Breast epithelium (tissue), 4 donors: ENCODE results near the gene PSMD14. TPM values are rescaled to one million over a fixed set of nuclear protein-coding genes. Genes with fewer than 3 reads are reported as not detected.

Experiments
- DNase-seq, 2 donors: peaks; one replicate each; pipeline ENCODE4 v3.0.0-alpha.2; 2019; ENCODE audit warnings: low spot score in 2 of 2
- H3K27ac ChIP-seq, 2 donors: fragments of 200-600 bp; sonication (generic) in 1 of 2; one replicate each; pipeline ENCODE4 v1.5.1; 2016 to 2019; ENCODE audit warnings: mild to moderate bottlenecking in 1 of 2
- H3K27me3 ChIP-seq, 2 donors: fragments of 200-600 bp; sonication (generic) in 1 of 2; one replicate each; pipeline versions ENCODE4 v1.5.1 to v1.6.0; 2017 to 2019; ENCODE audit warnings: control low read depth in 1 of 2, mild to moderate bottlenecking in 1 of 2
- H3K36me3 ChIP-seq: fragments of 200-600 bp; one replicate; pipeline ENCODE4 v1.5.1; 2019
- H3K4me1 ChIP-seq, 2 donors: fragments of 200-600 bp; sonication (generic); one replicate each; pipeline ENCODE4 v1.5.1; 2016 to 2019; ENCODE audit warnings: control low read depth in 1 of 2
- H3K4me3 ChIP-seq, 3 donors: fragments of 200-600 bp; sonication (generic); 1 replicate in 2 of 3; 2 replicates in 1 of 3; pipeline ENCODE4 v1.5.1; 2016 to 2019; ENCODE audit warnings: mild to moderate bottlenecking in 3 of 3, moderate library complexity in 2 of 3
- H3K9me3 ChIP-seq, 2 donors: fragments of 200-600 bp; sonication (generic) in 1 of 2; one replicate each; pipeline ENCODE4 v1.5.1; 2016 to 2019; ENCODE audit warnings: control low read depth in 1 of 2
- POLR2A ChIP-seq: fragments of 450-650 bp; IDR thresholded peaks from one replicate; pipeline ENCODE4 v1.6.1; 2016; ENCODE audit warnings: antibody characterized with exemption, mild to moderate bottlenecking, moderate library complexity
- POLR2AphosphoS5 ChIP-seq, 3 donors: sonication (generic); formaldehyde crosslinking; IDR thresholded peaks; one replicate each; pipeline ENCODE4 v1.6.1; 2017; ENCODE audit warnings: antibody characterized with exemption in 3 of 3
- intact Hi-C: fragments of 100-400 bp; cut with DNase I; formaldehyde crosslinking; loops from one replicate; pipeline ENCODE4 v1.15.1; 2023; ENCODE audit warnings: low total_unique reads
- total RNA-seq, 3 donors: library from RNA; depleted of rRNA; stranded (reverse); fragments of >200 nt; gene quantifications; one replicate each; pipeline ENCODE4 v1.1.0, GENCODE V29; 2016
- TF ChIP-seq, protein P1 (sequence below), 3 donors: fragments of 450-650 bp; IDR thresholded peaks; one replicate each; pipeline ENCODE4 v1.5.1; 2016 to 2017; ENCODE audit warnings: antibody characterized with exemption in 3 of 3, mild to moderate bottlenecking in 3 of 3, moderate library complexity in 3 of 3

Gene PSMD14
- total RNA-seq, 3 donors from 2014 or later = 38.3 to 50.1 (median 38.7) TPM

DNA sequence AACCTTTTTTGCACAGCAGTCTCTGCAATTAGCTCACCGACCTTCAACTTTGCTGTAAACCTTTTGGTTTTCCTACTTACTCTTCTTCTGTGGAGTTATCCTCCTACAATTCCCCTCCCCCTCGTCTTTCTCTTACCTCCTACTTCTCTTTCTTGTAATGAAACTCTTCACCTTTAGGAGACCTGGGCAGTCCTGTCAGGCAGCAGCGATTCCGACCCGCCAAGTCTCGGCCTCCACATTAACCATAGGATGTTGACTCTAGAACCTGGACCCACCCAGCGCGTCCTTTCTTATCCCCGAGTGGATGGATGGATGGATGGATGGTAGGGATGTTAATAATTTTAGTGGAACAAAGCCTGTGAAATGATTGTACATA, 116.2 kb downstream of the PSMD14 start:
- intact Hi-C loops = no loop called here
- H3K36me3 ChIP-seq = no peaks in the 10 kb centered on the region
- DNase-seq = no peak
- H3K27me3 ChIP-seq = peaks cover 11 to 86% of the 10 kb centered on the region in 2 donors
- peaks cover 0 to 2% of the 10 kb centered on the region in 2 donors for H3K4me1 ChIP-seq
- H3K4me3 ChIP-seq = no peak overlapping the region
- no peak overlapping the region for H3K27ac ChIP-seq
- no peak for TF ChIP-seq POLR2AphosphoS5 (IDR thresholded peaks at IDR 0.05)
- no peak for TF ChIP-seq POLR2A
- TF ChIP-seq, protein P1, sequence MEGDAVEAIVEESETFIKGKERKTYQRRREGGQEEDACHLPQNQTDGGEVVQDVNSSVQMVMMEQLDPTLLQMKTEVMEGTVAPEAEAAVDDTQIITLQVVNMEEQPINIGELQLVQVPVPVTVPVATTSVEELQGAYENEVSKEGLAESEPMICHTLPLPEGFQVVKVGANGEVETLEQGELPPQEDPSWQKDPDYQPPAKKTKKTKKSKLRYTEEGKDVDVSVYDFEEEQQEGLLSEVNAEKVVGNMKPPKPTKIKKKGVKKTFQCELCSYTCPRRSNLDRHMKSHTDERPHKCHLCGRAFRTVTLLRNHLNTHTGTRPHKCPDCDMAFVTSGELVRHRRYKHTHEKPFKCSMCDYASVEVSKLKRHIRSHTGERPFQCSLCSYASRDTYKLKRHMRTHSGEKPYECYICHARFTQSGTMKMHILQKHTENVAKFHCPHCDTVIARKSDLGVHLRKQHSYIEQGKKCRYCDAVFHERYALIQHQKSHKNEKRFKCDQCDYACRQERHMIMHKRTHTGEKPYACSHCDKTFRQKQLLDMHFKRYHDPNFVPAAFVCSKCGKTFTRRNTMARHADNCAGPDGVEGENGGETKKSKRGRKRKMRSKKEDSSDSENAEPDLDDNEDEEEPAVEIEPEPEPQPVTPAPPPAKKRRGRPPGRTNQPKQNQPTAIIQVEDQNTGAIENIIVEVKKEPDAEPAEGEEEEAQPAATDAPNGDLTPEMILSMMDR (IDR thresholded peaks at IDR 0.05) = no peak
- H3K9me3 ChIP-seq = peaks cover 0 to 7% of the 10 kb centered on the region in 2 donors

- H3K27me3 ChIP-seq = peaks cover 11 to 83% of the 10 kb centered on the region in 2 donors
- no peak overlapping the region for H3K4me3 ChIP-seq
- peaks cover 0 to 7% of the 10 kb centered on the region in 2 donors for H3K9me3 ChIP-seq
- intact Hi-C loops = no loop called here
- no peaks in the 10 kb centered on the region for H3K36me3 ChIP-seq
- no peak for DNase-seq
- TF ChIP-seq POLR2AphosphoS5 (IDR thresholded peaks at IDR 0.05) = no peak
- TF ChIP-seq, protein P1 (IDR thresholded peaks at IDR 0.05) = no peak
- no peak for TF ChIP-seq POLR2A
- H3K4me1 ChIP-seq = peaks cover 0 to 2% of the 10 kb centered on the region in 2 donors
- no peak overlapping the region for H3K27ac ChIP-seq
Observed at GRCh38 chr2:161424891-161425727, 116.9 kb downstream of the PSMD14 start.

- H3K4me3 ChIP-seq = peak overlapping the region in 1 of 3 donors; percentile 58
- DNase-seq = no peak
- H3K36me3 ChIP-seq = no peaks in the 10 kb centered on the region
- H3K9me3 ChIP-seq = peaks cover 0 to 7% of the 10 kb centered on the region in 2 donors
- H3K4me1 ChIP-seq = peaks cover 0 to 2% of the 10 kb centered on the region in 2 donors
- peaks cover 11 to 76% of the 10 kb centered on the region in 2 donors for H3K27me3 ChIP-seq
- no peak overlapping the region for H3K27ac ChIP-seq
- intact Hi-C loops = no loop called here
- TF ChIP-seq, protein P1 (IDR thresholded peaks at IDR 0.05) = no peak
- TF ChIP-seq POLR2A (no peak), POLR2AphosphoS5 (IDR thresholded peaks at IDR 0.05) (no peak)
Observed at GRCh38 chr2:161425728-161426454, 117.7 kb downstream of the PSMD14 start.

DNA sequence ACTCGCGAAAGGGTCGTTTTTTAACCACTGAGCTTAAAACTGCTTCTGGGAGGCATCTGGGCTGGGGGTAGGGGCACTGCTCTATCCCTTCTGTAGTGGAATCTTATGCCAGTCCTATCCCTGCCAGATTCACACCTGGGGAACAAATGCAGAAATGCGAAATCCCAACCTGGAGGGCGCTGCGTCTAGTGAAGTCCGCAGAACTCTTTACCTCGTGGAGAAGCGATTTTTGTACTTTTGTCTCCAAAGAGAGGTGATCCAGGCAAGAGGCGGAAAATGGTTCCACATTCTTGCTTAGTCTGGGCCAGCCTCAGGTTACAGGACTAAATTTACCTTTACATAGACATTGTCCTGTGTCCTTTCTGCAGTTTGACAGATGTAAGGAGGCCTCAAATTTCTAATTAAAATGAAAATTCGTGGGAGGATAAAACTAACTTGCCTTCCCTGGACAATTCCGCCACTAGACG, 118.3 kb downstream of the PSMD14 start:
- H3K27ac ChIP-seq = no peak overlapping the region
- intact Hi-C loops = no loop called here
- H3K4me1 ChIP-seq = peaks cover 0 to 2% of the 10 kb centered on the region in 2 donors
- no peak for DNase-seq
- peaks cover 11 to 72% of the 10 kb centered on the region in 2 donors for H3K27me3 ChIP-seq
- H3K9me3 ChIP-seq = peaks cover 0 to 7% of the 10 kb centered on the region in 2 donors
- H3K36me3 ChIP-seq = no peaks in the 10 kb centered on the region
- peak overlapping the region in 1 of 3 donors; percentile 58 for H3K4me3 ChIP-seq
- TF ChIP-seq, protein P1 (IDR thresholded peaks at IDR 0.05) = no peak
- TF ChIP-seq POLR2AphosphoS5 (IDR thresholded peaks at IDR 0.05) = no peak
- no peak for TF ChIP-seq POLR2A
